T-helper 1 cell treated with Interleukin-12 subunit alpha and Interleukin-12 subunit beta and Interleukin-4 antibody, amounts not matched to agents 30 ng/mL and 1 ng/mL, for 36 hours (primary cell): ENCODE data around the gene BDKRB2. TPM values are rescaled to one million over a fixed set of nuclear protein-coding genes. Genes with fewer than 3 reads are reported as not detected.

Source experiments
- total RNA-seq: library from RNA; stranded (reverse); gene quantifications from 2 replicates; pipeline ENCODE4 v1.2.3, GENCODE V29; 2022

The BDKRB2 gene
- total RNA-seq, 1 donor from 2014 or later: not detected

Other genes with a start within 250 kb of the BDKRB2 start
- gene C14orf132, start 165.5 kb upstream of the BDKRB2 start, total RNA-seq: 0.12 and 0.39 TPM in 2 replicates
- not detected in 2 replicates for gene BDKRB1, start 51.4 kb downstream of the BDKRB2 start, total RNA-seq
- 21.3 and 24.9 TPM in 2 replicates for gene ATG2B, start 158.5 kb downstream of the BDKRB2 start, total RNA-seq
- 18.3 and 19.6 TPM in 2 replicates for gene GSKIP, start 158.7 kb downstream of the BDKRB2 start, total RNA-seq
- not detected in 2 replicates for gene AK7, start 187.3 kb downstream of the BDKRB2 start, total RNA-seq